NCI-H1092 treated with DMSO at 0.1 percent for 48 hours (cell line): Measurements from ENCODE around the gene ITPR2.
"Not testable (repeated sequence)": the region's sequence is repeated elsewhere in the genome, so short reads cannot be mapped to it uniquely, and the experiment has no call there.

Source experiments
- DNase-seq: peaks from one replicate; lab custom pipeline; 2025; lab: John Stamatoyannopoulos, UW

The ITPR2 gene

DNA sequence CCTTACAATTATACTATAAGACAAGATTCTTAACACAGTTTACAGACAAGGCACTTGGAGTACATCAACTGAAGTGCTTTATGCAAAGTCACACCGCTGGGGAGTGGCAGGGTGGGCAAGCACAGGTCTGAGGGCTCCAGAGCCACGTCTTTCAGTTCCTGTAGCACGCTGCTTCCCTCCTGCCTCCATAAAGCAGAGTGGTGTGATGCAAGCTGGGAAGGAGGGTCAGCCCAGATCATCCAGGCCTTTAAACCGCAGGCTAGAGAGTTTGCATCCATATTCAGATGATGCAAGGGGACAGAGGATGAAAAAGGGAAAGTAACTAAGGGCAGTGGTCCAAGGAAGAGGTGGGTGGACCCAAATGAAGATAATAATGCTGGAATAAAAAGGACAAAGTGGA, 132.6 kb downstream of the ITPR2 start:
- no peak for DNase-seq

DNA sequence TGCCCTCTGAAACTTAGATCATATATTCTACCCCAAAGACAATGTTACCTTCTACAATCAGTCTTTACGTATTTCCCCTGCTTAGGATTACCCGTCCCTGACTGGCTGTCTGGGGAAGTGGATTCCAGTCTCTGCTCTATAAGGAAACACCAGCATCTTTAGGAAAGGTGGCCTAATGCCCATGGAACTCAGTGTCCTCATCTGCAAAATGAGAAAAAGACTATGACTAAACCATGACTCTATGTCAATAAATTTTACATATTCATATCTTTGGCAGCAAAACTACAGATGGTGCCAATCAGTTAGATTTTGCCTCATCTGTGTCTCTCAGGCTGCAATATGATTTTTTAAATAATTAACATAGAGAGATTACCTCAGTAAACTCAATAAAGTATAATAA, 133.8 kb downstream of the ITPR2 start:
- DNase-seq, result no peak

DNA sequence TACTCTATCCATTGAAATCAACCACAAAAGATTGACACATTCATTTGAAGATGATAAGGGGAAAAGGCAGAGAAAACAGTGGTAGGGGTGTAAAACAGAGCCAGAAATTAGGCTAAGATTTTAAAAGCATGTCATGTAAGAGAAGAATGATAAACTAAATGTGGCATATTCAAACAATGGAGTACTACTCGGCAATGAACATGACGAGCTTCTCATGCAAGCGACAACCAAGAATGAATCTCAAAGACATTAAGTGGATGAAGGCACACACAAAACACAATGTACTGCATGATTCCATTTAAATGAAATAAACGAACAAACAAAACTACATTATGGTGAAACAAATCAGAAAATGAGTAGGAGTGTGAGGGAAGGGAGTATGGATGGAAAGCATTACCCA, 134.8 kb downstream of the ITPR2 start:
- DNase-seq, result no peak

DNA sequence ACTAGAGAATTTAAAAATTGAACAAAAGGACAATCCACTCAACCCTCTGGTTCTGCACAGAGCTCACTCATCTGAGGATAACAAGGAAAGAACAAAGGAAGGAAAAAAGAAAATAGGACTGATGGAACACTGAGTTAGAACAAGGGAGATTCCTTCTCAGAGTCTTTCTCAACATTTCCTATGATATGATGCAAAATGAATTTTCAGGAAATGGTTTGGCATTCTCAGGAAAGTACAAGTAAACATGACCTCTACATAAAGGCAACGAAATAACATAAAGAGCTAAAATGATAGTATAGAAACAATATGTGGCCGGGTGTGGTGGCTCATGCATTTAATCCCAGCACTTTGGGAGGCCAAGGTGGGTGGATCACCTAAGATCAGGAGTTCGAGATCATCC, 135.8 kb downstream of the ITPR2 start:
- DNase-seq, result no peak

GRCh38 chr12:26696613-26697092, 136.3 kb downstream of the ITPR2 start:
- DNase-seq, result no peak

GRCh38 chr12:26696048-26696612, 136.9 kb downstream of the ITPR2 start:
- no peak for DNase-seq

- DNase-seq, result no peak
Observed at GRCh38 chr12:26694402-26694801, 138.6 kb downstream of the ITPR2 start.

DNA sequence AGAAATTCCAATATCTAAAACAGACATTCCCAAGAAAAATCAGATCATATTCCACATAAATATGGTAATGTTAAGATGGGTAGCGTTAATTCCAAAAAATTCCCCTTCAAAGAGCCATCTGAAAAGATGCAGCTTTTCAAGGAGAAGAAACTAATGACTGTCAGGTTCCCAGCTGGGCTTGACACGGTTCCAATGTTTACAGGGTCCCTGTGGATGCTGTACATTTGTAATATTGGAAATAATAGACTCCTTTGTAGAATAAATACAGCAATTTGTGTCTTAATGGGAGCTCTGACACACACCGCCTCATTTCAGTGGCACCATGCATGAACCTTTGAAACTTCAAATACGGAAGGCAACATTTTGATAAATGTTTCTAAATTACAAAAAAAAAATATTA, 140.6 kb downstream of the ITPR2 start:
- DNase-seq, result no peak

GRCh38 chr12:26691234-26691970, 141.6 kb downstream of the ITPR2 start:
- DNase-seq, result no peak

GRCh38 chr12:26690601-26691000, 142.4 kb downstream of the ITPR2 start:
- DNase-seq, result no peak

- DNase-seq, result no peak
Observed at GRCh38 chr12:26689281-26689841, 143.6 kb downstream of the ITPR2 start.

DNA sequence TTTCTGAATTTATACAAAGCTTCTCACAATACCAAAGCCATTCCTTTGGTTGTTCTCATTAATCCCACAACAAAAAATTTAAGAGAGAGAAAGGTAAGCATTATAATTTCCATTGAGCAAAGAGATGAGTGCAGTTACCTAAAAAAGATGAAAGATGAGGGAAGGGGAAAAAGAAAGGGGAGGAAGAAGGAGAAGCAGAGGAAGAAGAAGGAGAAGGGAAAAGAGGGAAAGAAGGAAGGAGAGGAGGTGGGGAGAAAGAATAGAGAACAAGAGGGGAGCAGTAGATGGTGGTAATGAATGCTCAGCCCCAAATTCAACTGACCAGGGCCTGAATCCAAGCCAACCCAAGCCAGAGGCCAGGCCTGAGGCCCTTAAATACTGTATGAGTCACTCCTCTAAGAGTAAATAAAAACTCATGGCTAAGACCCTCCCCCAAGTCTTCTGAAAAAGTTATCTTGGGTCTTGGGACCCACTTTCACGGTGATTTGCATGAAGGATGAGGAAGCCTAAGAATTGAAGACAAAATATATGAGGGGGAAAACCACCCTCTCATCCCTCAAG, 144.6 kb downstream of the ITPR2 start:
- no peak for DNase-seq

- DNase-seq, result no peak
Observed at GRCh38 chr12:26686408-26686807, 146.6 kb downstream of the ITPR2 start.

GRCh38 chr12:26684101-26684500, 148.9 kb downstream of the ITPR2 start:
- no peak for DNase-seq

DNA sequence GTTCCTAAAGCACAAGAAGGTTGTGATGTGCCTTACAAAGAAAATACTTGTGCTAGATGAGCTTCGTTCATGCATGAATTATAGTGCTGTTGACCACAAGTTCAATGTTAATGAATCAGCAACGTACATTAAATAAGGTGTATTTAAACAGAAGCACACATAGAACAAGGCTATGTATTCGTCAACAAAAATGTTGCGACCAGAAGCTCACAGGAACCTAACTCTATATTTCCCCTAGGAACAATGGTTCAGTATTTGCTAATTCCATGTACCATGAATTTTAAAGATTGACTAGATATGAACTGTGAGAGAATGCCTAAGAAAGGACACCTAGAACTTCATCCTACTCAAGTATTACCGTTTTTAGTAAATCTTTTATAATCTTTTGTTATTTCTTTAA, 149.6 kb downstream of the ITPR2 start:
- no peak for DNase-seq

GRCh38 chr12:26680727-26681455, 152.1 kb downstream of the ITPR2 start:
- DNase-seq, result no peak

DNA sequence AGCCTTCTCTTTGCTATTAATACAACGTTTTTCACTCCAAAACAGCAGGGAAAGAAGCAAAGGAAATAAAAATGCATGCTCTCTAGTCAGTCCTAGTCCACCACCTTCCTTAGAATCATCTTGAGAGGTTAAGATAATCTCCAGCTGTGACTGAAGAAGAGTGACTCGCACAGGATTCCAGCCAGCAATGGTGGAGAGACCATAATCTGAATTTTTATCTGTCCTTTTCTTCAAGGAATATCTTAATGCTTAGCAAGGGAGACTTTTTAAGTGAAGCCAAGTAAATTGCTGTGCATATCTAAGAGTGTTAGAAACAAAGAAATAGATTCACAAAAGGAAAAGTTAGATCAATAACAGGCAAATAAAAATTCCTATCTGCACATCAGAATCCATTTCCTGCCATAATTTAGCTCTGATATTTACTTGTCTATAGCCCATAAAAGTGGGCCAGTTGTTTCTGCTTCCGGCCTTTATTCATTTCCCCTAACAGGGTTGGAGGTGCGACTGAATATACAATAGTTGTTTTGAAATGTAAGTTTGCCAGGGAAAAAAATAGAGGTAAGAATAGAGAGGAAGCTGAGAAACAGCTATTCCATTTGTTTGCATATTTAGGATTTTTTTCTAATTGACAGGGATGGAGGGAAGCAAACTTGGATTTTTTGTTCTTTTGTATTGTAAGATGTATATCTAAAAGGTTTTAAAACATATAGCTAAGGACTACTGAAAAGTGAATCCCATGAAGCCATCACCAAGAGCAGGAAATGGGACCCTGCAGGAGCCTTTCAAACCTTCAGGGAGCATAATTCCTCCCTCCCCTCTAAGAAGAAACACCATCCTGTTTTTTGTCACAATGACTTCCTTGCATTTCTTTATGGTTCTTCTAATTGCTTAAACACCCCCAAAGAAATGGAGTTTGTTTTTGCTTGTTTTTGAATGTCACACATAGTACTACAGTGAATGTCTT, 154.0 kb downstream of the ITPR2 start:
- no peak for DNase-seq

- DNase-seq, result not testable (repeated sequence)
Observed at GRCh38 chr12:26671487-26671886, 161.5 kb downstream of the ITPR2 start.

GRCh38 chr12:26668847-26669246, 164.1 kb downstream of the ITPR2 start:
- DNase-seq, result no peak

DNA sequence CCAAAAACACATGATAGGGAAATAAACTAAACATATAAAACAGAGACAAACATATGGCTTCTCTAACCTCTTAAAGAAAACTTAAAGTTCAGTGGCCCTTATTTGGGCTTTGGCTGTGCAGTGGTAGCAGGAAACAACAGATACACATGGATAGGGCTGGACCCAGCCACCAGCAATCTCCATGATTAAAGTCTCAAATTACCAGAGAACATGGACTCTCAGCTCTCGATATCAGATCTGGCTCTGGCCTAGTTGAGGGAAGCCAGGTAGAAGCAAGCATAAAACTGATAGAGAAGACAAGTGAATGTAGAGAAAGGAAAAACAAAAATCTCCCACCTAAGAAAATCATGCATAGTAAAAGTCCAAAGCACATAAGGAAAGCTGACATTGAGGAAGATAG, 164.8 kb downstream of the ITPR2 start:
- no peak for DNase-seq

DNA sequence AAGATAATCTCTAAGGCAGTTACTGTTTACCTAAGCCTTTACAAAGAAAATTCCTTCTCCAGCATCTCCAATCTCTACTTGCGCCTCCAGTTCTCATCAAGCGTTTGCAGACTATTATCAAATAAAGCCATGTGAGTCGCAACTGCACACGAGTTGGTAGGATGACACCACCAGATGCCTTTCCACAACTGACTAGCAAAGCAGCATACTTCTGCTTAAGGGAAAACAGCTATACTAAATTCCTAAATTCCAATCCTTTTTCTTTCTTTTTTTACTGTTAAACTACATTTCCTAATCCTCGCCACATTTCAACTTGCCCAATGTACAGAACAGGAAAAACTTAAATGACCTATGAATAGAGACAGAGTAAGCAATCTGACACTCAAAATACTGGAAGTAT, 166.7 kb downstream of the ITPR2 start:
- DNase-seq, result no peak
